ENCODE results near the gene POLR2F.

POLR2F gene

GRCh38 chr22:37985751-37986281, 32.3 kb downstream of the POLR2F start:
- Histone ChIP-seq H3K9me3 (ENCODE audit: control insufficient read depth, low read length) (no peaks in the 10 kb centered on the region), H3K27me3 (replicated peaks; ENCODE audit: control insufficient read depth, insufficient read depth, low read length) (no peaks in the 10 kb centered on the region), H3K9ac (ENCODE audit: low read length) (no peak overlapping the region), H3K4me3 (ENCODE audit: low read length) (no peak overlapping the region), H3K36me3 (ENCODE audit: control insufficient read depth, insufficient read depth, low read length, severe bottlenecking) (no peaks in the 10 kb centered on the region), H3K4me1 (ENCODE audit: control insufficient read depth, insufficient read depth, low read length) (peaks cover 18% of the 10 kb centered on the region)
- no peak for DNase-seq (ENCODE audit: low read depth)

GRCh38 chr22:37986371-37986770, 32.9 kb downstream of the POLR2F start:
- Histone ChIP-seq H3K4me3 (ENCODE audit: low read length) (no peak overlapping the region), H3K36me3 (ENCODE audit: control insufficient read depth, insufficient read depth, low read length, severe bottlenecking) (no peaks in the 10 kb centered on the region), H3K9ac (ENCODE audit: low read length) (no peak overlapping the region), H3K27me3 (replicated peaks; ENCODE audit: control insufficient read depth, insufficient read depth, low read length) (no peaks in the 10 kb centered on the region), H3K9me3 (ENCODE audit: control insufficient read depth, low read length) (no peaks in the 10 kb centered on the region), H3K4me1 (ENCODE audit: control insufficient read depth, insufficient read depth, low read length) (peaks cover 14% of the 10 kb centered on the region)
- no peak for DNase-seq (ENCODE audit: low read depth)

GRCh38 chr22:37989146-37990045, 35.9 kb downstream of the POLR2F start:
- Histone ChIP-seq H3K9ac (ENCODE audit: low read length) (no peak overlapping the region), H3K9me3 (ENCODE audit: control insufficient read depth, low read length) (no peaks in the 10 kb centered on the region), H3K27me3 (replicated peaks; ENCODE audit: control insufficient read depth, insufficient read depth, low read length) (no peaks in the 10 kb centered on the region), H3K36me3 (ENCODE audit: control insufficient read depth, insufficient read depth, low read length, severe bottlenecking) (no peaks in the 10 kb centered on the region), H3K4me1 (ENCODE audit: control insufficient read depth, insufficient read depth, low read length) (no peaks in the 10 kb centered on the region), H3K4me3 (ENCODE audit: low read length) (no peak overlapping the region)
- DNase-seq (ENCODE audit: low read depth) = no peak

DNA sequence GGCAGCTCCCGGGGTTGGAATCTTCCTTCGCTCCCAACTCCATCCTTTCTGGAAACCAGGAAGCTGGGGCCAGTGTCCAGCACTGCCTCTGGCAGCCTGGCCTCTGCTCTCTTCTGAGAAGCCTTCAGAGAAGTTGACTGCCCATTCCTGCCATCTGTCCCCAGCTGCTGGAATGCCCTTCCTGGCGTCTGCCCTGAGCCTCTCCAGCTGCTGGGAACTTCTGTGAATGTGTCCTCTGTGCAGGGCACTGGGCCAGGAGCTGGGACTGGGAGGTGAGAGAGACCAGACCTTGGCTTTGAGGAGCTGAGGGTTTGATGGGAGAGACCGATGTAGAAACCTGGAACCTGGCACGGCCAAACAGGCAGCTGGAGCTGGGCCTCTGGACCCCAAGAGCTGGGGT, 36.8 kb downstream of the POLR2F start:
- no peak for DNase-seq (ENCODE audit: low read depth)
- H3K36me3 ChIP-seq (ENCODE audit: control insufficient read depth, insufficient read depth, low read length, severe bottlenecking) = no peaks in the 10 kb centered on the region
- H3K4me1 ChIP-seq (ENCODE audit: control insufficient read depth, insufficient read depth, low read length) = no peaks in the 10 kb centered on the region
- H3K9ac ChIP-seq (ENCODE audit: low read length) = no peak overlapping the region
- no peaks in the 10 kb centered on the region for H3K9me3 ChIP-seq (ENCODE audit: control insufficient read depth, low read length)
- H3K4me3 ChIP-seq (ENCODE audit: low read length) = no peak overlapping the region
- no peaks in the 10 kb centered on the region for H3K27me3 ChIP-seq (replicated peaks; ENCODE audit: control insufficient read depth, insufficient read depth, low read length)

DNA sequence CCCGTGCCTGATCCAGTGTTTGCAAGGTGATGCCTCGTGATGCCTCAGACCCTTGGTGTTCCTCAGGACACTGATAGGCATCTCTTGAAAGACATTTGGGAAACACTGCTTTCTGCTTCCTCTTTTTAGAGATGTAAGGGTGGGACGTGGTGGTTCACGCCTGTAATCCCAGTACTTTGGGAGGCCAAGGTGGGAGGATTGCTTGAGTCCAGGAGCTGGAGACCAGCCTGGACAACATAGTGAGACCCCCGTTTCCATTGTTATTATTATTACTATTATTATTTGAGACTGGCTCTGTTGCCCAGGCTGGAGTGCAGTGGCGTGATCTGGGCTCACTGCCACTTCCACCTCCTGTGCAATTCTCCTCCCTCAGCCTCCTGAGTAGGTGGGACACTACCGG, 37.4 kb downstream of the POLR2F start:
- H3K9me3 ChIP-seq (ENCODE audit: control insufficient read depth, low read length) = no peaks in the 10 kb centered on the region
- H3K27me3 ChIP-seq (replicated peaks; ENCODE audit: control insufficient read depth, insufficient read depth, low read length) = no peaks in the 10 kb centered on the region
- no peak overlapping the region for H3K9ac ChIP-seq (ENCODE audit: low read length)
- no peak overlapping the region for H3K4me3 ChIP-seq (ENCODE audit: low read length)
- H3K4me1 ChIP-seq (ENCODE audit: control insufficient read depth, insufficient read depth, low read length) = no peaks in the 10 kb centered on the region
- no peaks in the 10 kb centered on the region for H3K36me3 ChIP-seq (ENCODE audit: control insufficient read depth, insufficient read depth, low read length, severe bottlenecking)
- DNase-seq (ENCODE audit: low read depth) = no peak

- H3K36me3 ChIP-seq (ENCODE audit: control insufficient read depth, insufficient read depth, low read length, severe bottlenecking) = no peaks in the 10 kb centered on the region
- H3K4me3 ChIP-seq (ENCODE audit: low read length) = no peak overlapping the region
- no peaks in the 10 kb centered on the region for H3K4me1 ChIP-seq (ENCODE audit: control insufficient read depth, insufficient read depth, low read length)
- no peaks in the 10 kb centered on the region for H3K9me3 ChIP-seq (ENCODE audit: control insufficient read depth, low read length)
- no peak for DNase-seq (ENCODE audit: low read depth)
- H3K27me3 ChIP-seq (replicated peaks; ENCODE audit: control insufficient read depth, insufficient read depth, low read length) = no peaks in the 10 kb centered on the region
- no peak overlapping the region for H3K9ac ChIP-seq (ENCODE audit: low read length)
These were observed 38.4 kb downstream of the POLR2F start for GRCh38 chr22:37991731-37992442.

- DNase-seq (ENCODE audit: low read depth) = no peak
- Histone ChIP-seq H3K9ac (ENCODE audit: low read length) (no peak overlapping the region), H3K4me3 (ENCODE audit: low read length) (no peak overlapping the region), H3K4me1 (ENCODE audit: control insufficient read depth, insufficient read depth, low read length) (no peaks in the 10 kb centered on the region), H3K9me3 (ENCODE audit: control insufficient read depth, low read length) (no peaks in the 10 kb centered on the region), H3K36me3 (ENCODE audit: control insufficient read depth, insufficient read depth, low read length, severe bottlenecking) (no peaks in the 10 kb centered on the region), H3K27me3 (replicated peaks; ENCODE audit: control insufficient read depth, insufficient read depth, low read length) (peaks cover 16% of the 10 kb centered on the region)
These were observed 40.5 kb downstream of the POLR2F start for GRCh38 chr22:37994049-37994448.

DNA sequence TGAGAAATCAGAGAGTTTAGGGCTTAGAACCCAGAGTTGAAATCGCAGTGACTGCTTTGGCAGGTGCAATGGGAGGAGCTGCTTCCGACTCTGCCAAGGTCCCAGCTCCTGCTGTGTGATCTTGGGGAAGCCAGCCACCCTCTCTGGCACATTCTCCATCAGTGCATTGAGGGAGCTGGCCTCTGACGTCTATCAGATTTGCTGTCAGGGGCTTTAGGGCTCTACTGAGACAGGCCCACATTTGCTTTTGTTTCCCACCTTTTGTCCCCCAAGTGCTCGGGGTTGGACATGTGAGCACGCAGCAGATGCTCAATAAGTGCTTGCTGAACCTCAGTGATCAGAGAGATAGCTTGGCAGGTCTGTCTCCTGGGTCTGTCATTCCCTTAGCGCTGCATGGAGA, 41.5 kb downstream of the POLR2F start:
- Histone ChIP-seq H3K36me3 (ENCODE audit: control insufficient read depth, insufficient read depth, low read length, severe bottlenecking) (no peaks in the 10 kb centered on the region), H3K4me1 (ENCODE audit: control insufficient read depth, insufficient read depth, low read length) (peaks cover 3% of the 10 kb centered on the region), H3K9me3 (ENCODE audit: control insufficient read depth, low read length) (no peaks in the 10 kb centered on the region), H3K9ac (ENCODE audit: low read length) (no peak overlapping the region), H3K4me3 (ENCODE audit: low read length) (no peak overlapping the region), H3K27me3 (replicated peaks; ENCODE audit: control insufficient read depth, insufficient read depth, low read length) (peaks cover 18% of the 10 kb centered on the region)
- DNase-seq (ENCODE audit: low read depth) = no peak

DNA sequence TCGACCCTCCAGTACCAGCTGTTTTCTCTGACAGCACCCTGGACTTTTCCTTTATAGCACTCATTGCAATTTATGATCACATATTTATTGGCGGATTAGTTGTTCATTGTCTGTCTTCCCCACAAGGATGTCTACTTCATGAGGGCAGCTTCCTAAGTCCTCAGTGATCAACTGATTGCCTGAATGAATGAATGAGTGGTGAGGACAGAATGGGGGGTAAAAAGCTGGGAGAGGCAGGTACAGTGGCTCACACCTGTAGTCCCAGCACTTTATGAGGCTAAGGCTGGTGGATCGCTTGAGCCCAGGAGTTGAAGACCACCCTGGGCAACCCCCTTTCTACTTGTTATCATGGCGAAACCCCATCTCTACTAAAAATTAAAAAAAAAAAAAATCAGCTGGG, 42.0 kb downstream of the POLR2F start:
- no peaks in the 10 kb centered on the region for H3K9me3 ChIP-seq (ENCODE audit: control insufficient read depth, low read length)
- H3K9ac ChIP-seq (ENCODE audit: low read length) = no peak overlapping the region
- no peak overlapping the region for H3K4me3 ChIP-seq (ENCODE audit: low read length)
- no peaks in the 10 kb centered on the region for H3K36me3 ChIP-seq (ENCODE audit: control insufficient read depth, insufficient read depth, low read length, severe bottlenecking)
- H3K27me3 ChIP-seq (replicated peaks; ENCODE audit: control insufficient read depth, insufficient read depth, low read length) = peaks cover 18% of the 10 kb centered on the region
- peaks cover 6% of the 10 kb centered on the region for H3K4me1 ChIP-seq (ENCODE audit: control insufficient read depth, insufficient read depth, low read length)
- DNase-seq (ENCODE audit: low read depth) = no peak

GRCh38 chr22:37996079-37996478, 42.6 kb downstream of the POLR2F start:
- Histone ChIP-seq H3K27me3 (replicated peaks; ENCODE audit: control insufficient read depth, insufficient read depth, low read length) (peaks cover 18% of the 10 kb centered on the region), H3K9me3 (ENCODE audit: control insufficient read depth, low read length) (no peaks in the 10 kb centered on the region), H3K4me1 (ENCODE audit: control insufficient read depth, insufficient read depth, low read length) (peaks cover 6% of the 10 kb centered on the region), H3K36me3 (ENCODE audit: control insufficient read depth, insufficient read depth, low read length, severe bottlenecking) (no peaks in the 10 kb centered on the region), H3K9ac (ENCODE audit: low read length) (no peak overlapping the region), H3K4me3 (ENCODE audit: low read length) (no peak overlapping the region)
- no peak for DNase-seq (ENCODE audit: low read depth)

- no peak overlapping the region for H3K4me3 ChIP-seq (ENCODE audit: low read length)
- no peaks in the 10 kb centered on the region for H3K9me3 ChIP-seq (ENCODE audit: control insufficient read depth, low read length)
- DNase-seq (ENCODE audit: low read depth) = no peak
- H3K4me1 ChIP-seq (ENCODE audit: control insufficient read depth, insufficient read depth, low read length) = peaks cover 6% of the 10 kb centered on the region
- H3K36me3 ChIP-seq (ENCODE audit: control insufficient read depth, insufficient read depth, low read length, severe bottlenecking) = no peaks in the 10 kb centered on the region
- H3K9ac ChIP-seq (ENCODE audit: low read length) = no peak overlapping the region
- peaks cover 18% of the 10 kb centered on the region for H3K27me3 ChIP-seq (replicated peaks; ENCODE audit: control insufficient read depth, insufficient read depth, low read length)
These were observed 43.2 kb downstream of the POLR2F start for GRCh38 chr22:37996515-37997246.

All from adipocyte (in vitro differentiated cells).